Stimulated activated CD4-positive, alpha-beta T cell treated with anti-CD3 and anti-CD28 coated beads, Interleukin-1b, Interleukin-23, amount 100 ng/mL, for 48 hours (primary cell): ENCODE results near the gene RNMT.
A peak's percentile ranks its signal among the peaks of the same experiment; 100 is the strongest.
"Not testable (repeated sequence)": the region's sequence is repeated elsewhere in the genome, so short reads cannot be mapped to it uniquely, and the experiment has no call there.

Source experiments
- DNase-seq: peaks from one replicate; pipeline ENCODE4 v3.0.0-alpha.2; 2020

The RNMT gene

GRCh38 chr18:13726232-13726971 lies at the start of gene RNMT, which contains the start of gene FAM210A:
Gene RNMT, plus strand, starts transcription at chr18:13726673. Its CDS starts 4,845 bp downstream, at chr18:13731518.
Gene FAM210A, minus strand, starts transcription at chr18:13726558. Its CDS starts 44,481 bp downstream, at chr18:13682077.
- DNase-seq, result peak; percentile 94

DNA sequence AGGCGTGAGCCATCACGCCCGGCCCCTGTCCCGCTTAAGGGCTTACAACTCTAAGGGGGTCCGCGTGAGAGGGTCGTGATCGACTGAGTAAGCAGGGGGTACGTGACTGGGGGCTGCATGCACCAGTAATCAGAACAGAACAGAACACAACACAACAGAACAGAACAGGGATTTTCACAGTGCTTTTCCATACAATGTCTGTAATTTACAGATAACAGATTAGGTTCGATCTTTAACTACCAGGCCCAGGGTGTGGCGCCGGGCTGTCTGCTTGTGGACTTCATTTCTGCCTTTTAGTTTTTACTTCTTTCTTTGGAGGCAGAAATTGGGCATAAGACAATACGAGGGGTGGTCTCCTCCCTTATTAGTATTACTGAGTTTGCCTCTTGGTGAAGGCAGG lies 49.1 kb upstream of the RNMT start:
- not testable (repeated sequence) for DNase-seq

GRCh38 chr18:13680612-13681011 lies 45.9 kb upstream of the RNMT start:
- peak; percentile 4 for DNase-seq

DNA sequence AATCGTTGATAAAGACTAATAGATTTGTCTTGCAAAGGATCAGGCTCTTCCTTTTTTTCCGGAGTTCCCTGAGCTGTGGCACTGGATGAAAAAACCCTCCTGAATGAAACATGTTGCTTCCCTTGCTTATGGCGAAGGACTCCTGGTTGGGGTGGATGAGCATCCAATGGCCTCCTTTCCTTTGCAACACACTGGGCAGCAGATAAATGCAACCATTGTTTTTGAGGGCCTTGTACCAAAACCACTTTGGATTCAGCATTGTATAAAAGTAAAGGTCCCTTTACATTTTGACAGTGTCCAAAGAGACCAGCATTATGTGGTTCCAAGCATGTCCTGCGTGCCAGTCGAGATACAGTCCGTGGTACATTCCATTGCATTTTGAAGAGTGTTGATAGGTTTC lies 44.8 kb upstream of the RNMT start:
- DNase-seq, result no peak

- DNase-seq, result no peak
Observed at GRCh38 chr18:13684546-13684945, 41.9 kb upstream of the RNMT start.

- no peak for DNase-seq
Observed at GRCh38 chr18:13688191-13689136, 38.0 kb upstream of the RNMT start.

DNA sequence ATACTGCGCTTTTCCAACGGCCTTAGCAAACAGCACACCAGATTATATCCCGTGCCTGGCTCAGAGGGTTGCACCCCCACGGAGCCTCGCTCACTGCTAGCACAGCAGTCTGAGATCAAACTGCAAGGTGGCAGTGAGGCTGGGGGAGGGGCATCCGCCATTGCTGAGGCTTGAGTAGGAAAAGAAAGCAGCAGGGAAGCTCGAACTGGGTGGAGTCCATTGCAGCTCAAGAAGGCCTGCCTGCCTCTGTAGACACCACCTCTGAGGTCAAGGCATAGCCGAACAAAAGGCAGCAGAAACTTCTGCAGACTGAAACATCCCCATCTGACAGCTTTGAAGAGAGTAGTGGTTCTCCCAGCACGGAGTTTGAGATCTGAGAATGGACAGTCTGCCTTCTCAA lies 36.4 kb upstream of the RNMT start:
- not testable (repeated sequence) for DNase-seq

DNA sequence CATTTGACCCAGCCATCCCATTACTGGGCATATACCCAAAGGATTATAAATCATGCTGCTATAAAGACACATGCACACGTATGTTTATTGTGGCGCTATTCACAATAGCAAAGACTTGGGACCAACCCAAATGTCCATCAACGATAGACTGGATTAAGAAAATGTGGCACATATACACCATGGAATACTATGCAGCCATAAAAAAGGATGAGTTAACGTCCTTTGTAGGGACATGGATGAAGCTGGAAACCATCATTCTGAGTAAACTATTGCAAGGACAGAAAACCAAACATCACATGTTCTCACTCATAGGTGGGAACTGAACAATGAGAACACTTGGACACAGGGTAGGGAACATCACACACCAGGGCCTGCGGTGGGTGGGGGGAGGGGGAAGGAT lies 31.1 kb upstream of the RNMT start:
- DNase-seq, result not testable (repeated sequence)

DNA sequence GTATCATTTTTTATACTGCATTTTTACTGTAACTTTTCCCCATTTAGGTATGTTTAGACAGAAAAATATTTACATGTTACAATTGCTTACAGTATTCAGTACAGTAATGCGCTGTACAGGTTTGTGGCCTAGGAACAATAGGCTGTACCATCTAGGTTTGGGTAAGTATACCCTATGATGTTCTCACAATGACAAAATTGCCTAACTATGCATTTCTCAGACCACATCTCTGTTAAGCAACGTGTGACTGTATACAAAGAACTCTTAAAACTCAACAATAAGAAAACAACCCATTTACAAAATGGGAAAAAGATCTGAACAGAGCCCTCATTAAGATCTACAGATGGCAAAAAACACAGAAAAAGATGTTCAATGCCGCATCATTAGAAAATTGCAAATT lies 29.5 kb upstream of the RNMT start:
- no peak for DNase-seq

GRCh38 chr18:13700153-13700552 lies 26.3 kb upstream of the RNMT start:
- DNase-seq, result no peak

DNA sequence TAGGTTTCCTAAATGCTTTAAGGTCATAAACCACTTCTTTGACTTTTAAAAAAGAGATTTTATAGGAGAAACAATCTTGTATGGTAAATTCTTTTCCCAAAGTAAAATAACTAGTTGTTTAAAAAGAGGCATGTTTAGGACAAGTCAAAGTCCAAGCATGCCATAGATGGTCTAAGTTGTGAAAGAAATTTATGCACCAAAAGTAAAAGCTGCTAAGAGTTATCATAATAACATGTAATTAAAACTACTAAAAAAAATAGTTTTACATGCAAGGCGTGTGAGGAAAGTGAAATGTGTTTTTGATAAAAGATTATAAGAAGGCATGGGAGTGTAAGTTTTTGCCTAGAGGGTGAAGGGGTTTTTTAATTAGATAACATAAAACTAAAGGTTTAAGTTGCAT lies 22.6 kb upstream of the RNMT start:
- DNase-seq, result no peak

GRCh38 chr18:13710414-13710831 lies 16.1 kb upstream of the RNMT start:
- DNase-seq, result no peak

GRCh38 chr18:13712400-13713131 lies 13.9 kb upstream of the RNMT start:
- no peak for DNase-seq

- DNase-seq, result no peak
Observed at GRCh38 chr18:13713455-13714055, 12.9 kb upstream of the RNMT start.

DNA sequence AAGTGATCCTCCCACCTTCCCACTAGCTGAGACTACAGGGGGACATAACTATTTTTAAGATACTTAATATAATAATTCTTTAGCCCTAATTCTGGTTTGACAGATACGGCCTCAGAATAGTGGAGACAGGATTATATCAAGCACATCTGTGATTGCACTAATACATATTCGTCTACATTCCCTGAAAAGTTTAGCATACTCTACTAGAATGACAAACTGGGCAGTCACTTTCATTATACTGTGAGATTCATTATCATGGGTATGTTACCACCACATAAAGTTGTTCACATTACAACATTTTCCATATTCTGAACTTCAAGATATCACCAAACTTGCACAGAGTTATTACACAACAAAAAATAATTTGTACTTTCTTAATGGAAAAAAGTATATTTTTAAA lies 11.1 kb upstream of the RNMT start:
- DNase-seq, result no peak

DNA sequence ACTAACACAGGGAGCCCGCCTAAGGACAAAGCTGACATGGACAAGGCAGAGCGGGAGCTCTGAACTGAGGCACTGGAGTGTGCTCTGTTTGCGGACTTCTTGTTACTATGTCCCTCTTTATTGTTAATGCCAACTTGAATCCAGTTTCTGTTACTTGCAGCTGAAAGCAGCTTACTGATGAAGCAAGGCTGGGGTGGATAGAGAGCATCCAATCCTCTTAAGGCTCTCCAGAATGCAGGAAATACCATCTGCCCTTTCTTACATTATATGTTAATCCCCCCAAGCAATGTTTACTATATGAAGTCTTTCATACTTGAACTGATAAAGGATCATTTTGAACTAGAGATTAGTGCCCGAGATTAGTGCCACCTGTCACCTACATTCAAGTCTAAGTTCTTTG lies 9.6 kb upstream of the RNMT start:
- no peak for DNase-seq

GRCh38 chr18:13720123-13720522 lies 6.3 kb upstream of the RNMT start:
- DNase-seq, result no peak

DNA sequence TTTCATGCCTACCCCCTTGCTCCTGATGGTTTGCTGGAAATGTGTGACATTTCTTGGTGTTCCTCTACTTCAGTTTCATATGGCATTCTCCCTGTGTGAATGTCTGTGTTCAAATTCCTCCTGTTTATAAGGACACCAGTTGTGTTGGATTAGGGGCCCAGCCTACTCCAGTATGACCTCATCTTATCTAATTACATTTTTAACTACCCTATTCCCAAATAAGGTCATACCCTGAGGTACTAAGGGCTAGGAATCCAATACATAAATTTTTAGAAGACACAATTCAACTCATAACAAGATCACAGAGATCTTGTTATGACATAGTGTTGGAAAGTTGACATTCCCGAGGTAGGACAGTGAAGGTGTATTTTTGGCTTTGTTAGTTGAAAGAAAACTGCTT lies 5.6 kb upstream of the RNMT start:
- DNase-seq, result no peak

- no peak for DNase-seq
Observed at GRCh38 chr18:13725566-13726231, 774 bp upstream of the RNMT start.

DNA sequence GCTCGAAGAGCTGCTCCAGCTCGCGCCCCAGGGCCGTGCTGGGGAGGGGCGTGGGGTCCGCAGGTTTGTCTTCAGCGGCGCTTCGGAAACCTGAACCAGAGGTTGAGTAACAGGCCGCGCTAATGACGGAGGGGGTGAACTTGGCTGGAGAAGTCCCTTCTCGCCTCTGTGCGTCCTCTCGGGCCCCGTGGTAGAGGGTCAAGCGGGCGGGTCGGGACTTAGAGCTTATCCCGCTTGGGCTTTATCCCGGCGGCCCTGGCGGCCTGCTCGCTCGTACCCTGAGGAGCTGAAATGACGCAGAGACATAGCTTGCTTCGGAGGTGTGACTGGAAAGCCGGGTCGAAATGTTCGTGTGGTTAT lies 479 bp downstream of the RNMT start:
- peak; percentile 33 for DNase-seq

- DNase-seq, result no peak
Observed at GRCh38 chr18:13730481-13730880, 4.0 kb downstream of the RNMT start.

DNA sequence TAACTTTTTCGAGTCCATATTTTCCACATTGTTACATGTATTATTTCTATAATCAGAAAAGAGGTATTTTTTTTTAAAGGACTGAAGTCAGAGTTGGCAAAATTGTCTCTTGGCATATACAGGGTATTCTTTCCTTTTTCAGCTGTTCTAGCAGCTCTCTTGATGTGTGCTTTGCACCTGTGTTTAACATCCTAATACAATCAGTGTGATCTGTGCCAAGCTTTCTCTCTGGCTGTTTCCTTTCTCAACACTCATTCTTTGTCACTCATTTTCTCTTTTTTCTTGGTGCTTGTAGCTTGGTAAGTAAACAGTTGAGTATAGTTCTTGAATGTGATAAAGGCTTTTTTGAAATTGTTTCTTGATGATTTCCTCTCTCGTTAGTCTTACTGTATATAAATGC lies 9.2 kb downstream of the RNMT start:
- no peak for DNase-seq
